Mesenchymal stem cell (in vitro differentiated cells and primary cell): ENCODE measurements around the gene SYNC.
"Not testable (repeated sequence)": the region's sequence is repeated elsewhere in the genome, so short reads cannot be mapped to it uniquely, and the experiment has no call there.

Source experiments
- DNase-seq: peaks from one replicate; pipeline ENCODE4 v3.0.0-alpha.2; 2013
- H2AFZ ChIP-seq: one replicate; pipeline ENCODE4 v1.6.1; 2013; ENCODE audit warnings: low read depth, mild to moderate bottlenecking, control low read depth, inconsistent platforms, low read length, moderate library complexity
- H2AK5ac ChIP-seq: 2 replicates; pipeline ENCODE4 v1.6.1; 2013; ENCODE audit warnings: low read length, moderate library complexity, mild to moderate bottlenecking, inconsistent platforms; ENCODE audit not compliant: severe bottlenecking
- H2BK120ac ChIP-seq: one replicate; pipeline ENCODE4 v1.6.1; 2013; ENCODE audit warnings: low read depth, mild to moderate bottlenecking, inconsistent platforms, low read length, moderate library complexity
- H2BK12ac ChIP-seq, 2 experiments: one replicate each; pipeline ENCODE4 v1.6.1; 2013; ENCODE audit warnings: inconsistent platforms in 2 of 2, low read length in 2 of 2, mild to moderate bottlenecking in 2 of 2, moderate library complexity in 2 of 2, control low read depth in 1 of 2
- H2BK15ac ChIP-seq: one replicate; pipeline ENCODE4 v1.6.1; 2013; ENCODE audit warnings: mild to moderate bottlenecking, low read depth, inconsistent platforms; ENCODE audit not compliant: poor library complexity, severe bottlenecking
- H2BK5ac ChIP-seq: 2 replicates; pipeline ENCODE4 v1.6.1; 2013; ENCODE audit warnings: low read depth, mild to moderate bottlenecking, low read length, control low read depth, inconsistent platforms; ENCODE audit not compliant: poor library complexity, severe bottlenecking
- H3K14ac ChIP-seq, 2 experiments: one replicate each; pipeline ENCODE4 v1.6.1; 2013; ENCODE audit warnings: inconsistent platforms in 2 of 2, low read length in 2 of 2, control low read depth in 1 of 2, mild to moderate bottlenecking in 1 of 2, moderate library complexity in 1 of 2
- H3K18ac ChIP-seq, 2 experiments: one replicate each; pipeline ENCODE4 v1.6.1; 2013; ENCODE audit warnings: inconsistent platforms in 2 of 2, low read length in 2 of 2, control low read depth in 1 of 2, low read depth in 1 of 2, mild to moderate bottlenecking in 1 of 2
- H3K23ac ChIP-seq, 2 experiments: one replicate each; pipeline ENCODE4 v1.6.1; 2013; ENCODE audit warnings: inconsistent platforms in 2 of 2, low read length in 2 of 2, mild to moderate bottlenecking in 2 of 2, moderate library complexity in 2 of 2, control low read depth in 1 of 2
- H3K27ac ChIP-seq: 2 replicates; pipeline ENCODE4 v1.5.1; 2013; ENCODE audit warnings: mild to moderate bottlenecking, moderate library complexity, low read length, control low read depth, inconsistent platforms; ENCODE audit not compliant: poor library complexity, severe bottlenecking
- H3K27me3 ChIP-seq, 2 experiments: 2 replicates each; pipeline versions ENCODE4 v1.6.1 to v1.7.0; 2013; ENCODE audit warnings: low read length in 2 of 2, mild to moderate bottlenecking in 2 of 2, moderate library complexity in 2 of 2, control low read depth in 1 of 2, inconsistent platforms in 1 of 2; ENCODE audit not compliant: control insufficient read depth in 1 of 2, insufficient read depth in 1 of 2
- H3K36me3 ChIP-seq, 2 experiments: 2 replicates each; pipeline versions ENCODE4 v1.6.1 to v1.7.0; 2013; ENCODE audit warnings: low read length in 2 of 2, control low read depth in 1 of 2, inconsistent platforms in 1 of 2, low read depth in 1 of 2, mild to moderate bottlenecking in 1 of 2; ENCODE audit not compliant: insufficient read depth in 2 of 2, control insufficient read depth in 1 of 2
- H3K4ac ChIP-seq, 2 experiments: one replicate each; pipeline ENCODE4 v1.6.1; 2013; ENCODE audit warnings: inconsistent platforms in 2 of 2, low read length in 2 of 2, mild to moderate bottlenecking in 2 of 2, moderate library complexity in 2 of 2, control low read depth in 1 of 2, low read depth in 1 of 2
- H3K4me1 ChIP-seq: 2 replicates; pipeline ENCODE4 v1.6.1; 2013; ENCODE audit warnings: low read depth, low read length, control low read depth; ENCODE audit not compliant: control insufficient read depth, insufficient read depth
- H3K4me2 ChIP-seq: 2 replicates; pipeline ENCODE4 v1.6.1; 2013; ENCODE audit warnings: low read length, mild to moderate bottlenecking, inconsistent platforms; ENCODE audit not compliant: poor library complexity, severe bottlenecking
- H3K4me3 ChIP-seq, 2 experiments: 2 replicates each; pipeline versions ENCODE4 v1.5.1 to v1.7.0; 2013; ENCODE audit warnings: low read length in 2 of 2, mild to moderate bottlenecking in 2 of 2, control low read depth in 1 of 2, low read depth in 1 of 2; ENCODE audit not compliant: insufficient read depth in 1 of 2
- H3K79me1 ChIP-seq: replicated peaks from 2 replicates; pipeline ENCODE4 v1.6.1; 2013; ENCODE audit warnings: mild to moderate bottlenecking, control low read depth, low read length, inconsistent platforms; ENCODE audit not compliant: poor library complexity, severe bottlenecking
- H3K9ac ChIP-seq: 2 replicates; pipeline ENCODE4 v1.7.0; 2013; ENCODE audit warnings: mild to moderate bottlenecking, low read length, moderate library complexity
- H3K9me3 ChIP-seq: 2 replicates; pipeline ENCODE4 v1.7.0; 2013; ENCODE audit warnings: mild to moderate bottlenecking, low read length; ENCODE audit not compliant: control insufficient read depth
- H4K8ac ChIP-seq: one replicate; pipeline ENCODE4 v1.6.1; 2013; ENCODE audit warnings: inconsistent platforms, mild to moderate bottlenecking, low read length, moderate library complexity
- H4K91ac ChIP-seq: one replicate; pipeline ENCODE4 v1.6.1; 2013; ENCODE audit warnings: mild to moderate bottlenecking, low read length, inconsistent platforms
- WGBS: methylation state at CpG from one replicate; pipeline ENCODE4 v1.1.7; 2013; ENCODE audit warnings: mixed read lengths; 5-methylcytosine and 5-hydroxymethylcytosine counted together

The SYNC gene

GRCh38 chr1:32676945-32677344, 25.6 kb downstream of the SYNC start:
- no peak overlapping the region for H4K8ac ChIP-seq
- no peak overlapping the region for H3K14ac ChIP-seq
- H2BK5ac ChIP-seq, result no peak overlapping the region
- no peak overlapping the region for H4K91ac ChIP-seq
- no peak overlapping the region for H3K4me2 ChIP-seq
- H2BK120ac ChIP-seq, result no peak overlapping the region
- H3K4me3 ChIP-seq, result no peak overlapping the region
- WGBS, result 64% methylated on average over 3 of the region's 3 CpGs
- DNase-seq, result no peak
- H3K9ac ChIP-seq, result no peak overlapping the region
- H2AK5ac ChIP-seq, result no peak overlapping the region
- no peaks in the 10 kb centered on the region for H3K9me3 ChIP-seq
- H2BK12ac ChIP-seq, result no peak overlapping the region
- H3K4me1 ChIP-seq, result no peaks in the 10 kb centered on the region
- no peak overlapping the region for H3K27ac ChIP-seq
- H3K36me3 ChIP-seq, result peaks cover 40 to 85% of the 10 kb centered on the region in 2 experiments
- H3K18ac ChIP-seq, result no peak overlapping the region
- no peak overlapping the region for H3K23ac ChIP-seq
- H2AFZ ChIP-seq, result no peak overlapping the region
- no peak overlapping the region for H3K4ac ChIP-seq
- peaks cover 5% of the 10 kb centered on the region for H3K79me1 ChIP-seq
- no peaks in the 10 kb centered on the region for H3K27me3 ChIP-seq
- H2BK15ac ChIP-seq, result no peak overlapping the region

GRCh38 chr1:32668716-32669115, 33.9 kb downstream of the SYNC start:
- not testable (repeated sequence) for H3K23ac ChIP-seq, H3K27ac ChIP-seq, H3K27me3 ChIP-seq, H3K14ac ChIP-seq, H2AK5ac ChIP-seq, H3K4me1 ChIP-seq, H4K91ac ChIP-seq, H3K9ac ChIP-seq, DNase-seq, H2BK120ac ChIP-seq, H2BK5ac ChIP-seq, H4K8ac ChIP-seq, H3K4me3 ChIP-seq, H2BK12ac ChIP-seq, H3K4me2 ChIP-seq, H3K9me3 ChIP-seq, H2AFZ ChIP-seq, H3K18ac ChIP-seq, H2BK15ac ChIP-seq, H3K4ac ChIP-seq
- H3K79me1 ChIP-seq, result peaks cover 10% of the 10 kb centered on the region
- WGBS, result 98% methylated on average over 5 of the region's 5 CpGs
- H3K36me3 ChIP-seq, result peaks cover 37 to 92% of the 10 kb centered on the region in 2 experiments

GRCh38 chr1:32666901-32667566, 35.5 kb downstream of the SYNC start:
- Histone ChIP-seq H3K9me3 (no peaks in the 10 kb centered on the region), H3K4me2 (no peak overlapping the region), H3K4me3 (no peak overlapping the region), H2BK15ac (no peak overlapping the region), H2BK12ac (no peak overlapping the region), H4K8ac (no peak overlapping the region), H3K27me3 (no peaks in the 10 kb centered on the region), H3K14ac (no peak overlapping the region), H2AFZ (no peak overlapping the region), H3K4me1 (peaks cover 3% of the 10 kb centered on the region), H2BK120ac (no peak overlapping the region), H3K23ac (no peak overlapping the region), H2AK5ac (no peak overlapping the region), H3K36me3 (peaks cover 44 to 88% of the 10 kb centered on the region in 2 experiments), H3K4ac (no peak overlapping the region), H3K27ac (no peak overlapping the region), H3K79me1 (peaks cover 14% of the 10 kb centered on the region), H4K91ac (no peak overlapping the region), H3K9ac (no peak overlapping the region), H3K18ac (no peak overlapping the region), H2BK5ac (no peak overlapping the region)
- DNase-seq, result no peak
- WGBS, result 86% methylated on average over 12 of the region's 12 CpGs

- H3K9me3 ChIP-seq, result no peaks in the 10 kb centered on the region
- no peak overlapping the region for H2BK5ac ChIP-seq
- H2BK12ac ChIP-seq, result no peak overlapping the region
- H3K4ac ChIP-seq, result no peak overlapping the region
- no peak overlapping the region for H3K4me3 ChIP-seq
- no CpG with 5 or more reads among the region's 1 CpG for WGBS
- H2BK15ac ChIP-seq, result no peak overlapping the region
- H3K9ac ChIP-seq, result no peak overlapping the region
- peaks cover 3% of the 10 kb centered on the region for H3K4me1 ChIP-seq
- no peak overlapping the region for H2BK120ac ChIP-seq
- H3K36me3 ChIP-seq, result peaks cover 39 to 87% of the 10 kb centered on the region in 2 experiments
- no peak overlapping the region for H4K91ac ChIP-seq
- no peak overlapping the region for H3K27ac ChIP-seq
- no peak overlapping the region for H3K4me2 ChIP-seq
- no peak overlapping the region for H2AK5ac ChIP-seq
- no peak overlapping the region for H2AFZ ChIP-seq
- H3K23ac ChIP-seq, result no peak overlapping the region
- peaks cover 14% of the 10 kb centered on the region for H3K79me1 ChIP-seq
- no peaks in the 10 kb centered on the region for H3K27me3 ChIP-seq
- DNase-seq, result no peak
- H3K14ac ChIP-seq, result no peak overlapping the region
- no peak overlapping the region for H3K18ac ChIP-seq
- no peak overlapping the region for H4K8ac ChIP-seq
These were observed 36.7 kb downstream of the SYNC start for GRCh38 chr1:32665915-32666314.
